Measurements from ENCODE around the gene CRABP2.

- TF ChIP-seq CTCF (IDR thresholded peaks at IDR 0.05; ENCODE audit: insufficient read depth, low read length, poor library complexity, severe bottlenecking) (no peak), EZH2phosphoT487 (conservative IDR thresholded peaks at IDR 0.05; ENCODE audit: low read length) (no peak)
Observed at GRCh38 chr1:156727926-156728598, 22.7 kb upstream of the CRABP2 start, which contains the start of gene METTL25B.

Measured in SU-DHL-6 (cell line).